HL-60 (cell line): Measurements from ENCODE around the gene TMEM222.

Source experiments
- POLR2AphosphoS5 ChIP-seq: IDR thresholded peaks from 2 replicates; pipeline ENCODE4 v1.6.1; 2012; ENCODE audit warnings: low read depth
- TF ChIP-seq, protein P1 (sequence below): IDR thresholded peaks from one replicate; pipeline ENCODE4 v1.5.1; 2011; ENCODE audit warnings: low read length, control low read depth, inconsistent platforms; ENCODE audit not compliant: insufficient read depth

DNA sequence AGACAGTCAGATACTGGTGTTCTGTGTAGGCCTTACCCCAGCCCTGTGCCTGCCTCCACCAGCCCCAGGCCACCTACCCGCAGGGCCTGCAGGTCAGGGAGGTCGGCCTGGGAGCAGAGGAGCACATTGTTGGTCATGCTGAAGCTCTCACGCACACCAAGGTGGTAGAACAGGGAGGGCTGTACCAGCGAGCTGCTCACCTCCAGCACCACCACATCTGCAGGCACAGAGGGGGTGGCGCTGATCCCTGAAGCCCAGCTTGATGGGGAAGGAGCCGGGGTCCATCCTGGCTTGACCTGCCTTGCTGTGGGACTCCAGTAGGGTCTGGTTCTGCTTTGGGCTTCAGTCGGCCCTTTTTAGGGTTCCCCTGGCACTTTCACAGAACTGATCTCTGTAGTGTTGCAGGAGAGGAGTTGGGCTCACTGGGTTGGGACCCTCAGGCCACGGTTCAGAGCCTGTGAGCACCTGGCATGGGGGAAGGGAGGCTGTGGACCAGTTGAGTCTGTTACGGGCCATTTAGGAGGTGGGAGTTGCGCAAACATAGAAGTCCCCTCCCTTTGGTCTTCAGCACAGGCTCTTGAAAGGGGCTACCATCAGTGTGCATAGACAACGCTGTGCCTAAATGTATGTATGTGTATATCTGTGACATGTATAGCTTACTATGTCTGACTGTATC lies 42.9 kb downstream of the TMEM222 start:
- TF ChIP-seq, protein P1, sequence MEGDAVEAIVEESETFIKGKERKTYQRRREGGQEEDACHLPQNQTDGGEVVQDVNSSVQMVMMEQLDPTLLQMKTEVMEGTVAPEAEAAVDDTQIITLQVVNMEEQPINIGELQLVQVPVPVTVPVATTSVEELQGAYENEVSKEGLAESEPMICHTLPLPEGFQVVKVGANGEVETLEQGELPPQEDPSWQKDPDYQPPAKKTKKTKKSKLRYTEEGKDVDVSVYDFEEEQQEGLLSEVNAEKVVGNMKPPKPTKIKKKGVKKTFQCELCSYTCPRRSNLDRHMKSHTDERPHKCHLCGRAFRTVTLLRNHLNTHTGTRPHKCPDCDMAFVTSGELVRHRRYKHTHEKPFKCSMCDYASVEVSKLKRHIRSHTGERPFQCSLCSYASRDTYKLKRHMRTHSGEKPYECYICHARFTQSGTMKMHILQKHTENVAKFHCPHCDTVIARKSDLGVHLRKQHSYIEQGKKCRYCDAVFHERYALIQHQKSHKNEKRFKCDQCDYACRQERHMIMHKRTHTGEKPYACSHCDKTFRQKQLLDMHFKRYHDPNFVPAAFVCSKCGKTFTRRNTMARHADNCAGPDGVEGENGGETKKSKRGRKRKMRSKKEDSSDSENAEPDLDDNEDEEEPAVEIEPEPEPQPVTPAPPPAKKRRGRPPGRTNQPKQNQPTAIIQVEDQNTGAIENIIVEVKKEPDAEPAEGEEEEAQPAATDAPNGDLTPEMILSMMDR = no peak
- TF ChIP-seq POLR2AphosphoS5 = no peak
